ENCODE results near the gene FOXO1.

The FOXO1 gene

DNA sequence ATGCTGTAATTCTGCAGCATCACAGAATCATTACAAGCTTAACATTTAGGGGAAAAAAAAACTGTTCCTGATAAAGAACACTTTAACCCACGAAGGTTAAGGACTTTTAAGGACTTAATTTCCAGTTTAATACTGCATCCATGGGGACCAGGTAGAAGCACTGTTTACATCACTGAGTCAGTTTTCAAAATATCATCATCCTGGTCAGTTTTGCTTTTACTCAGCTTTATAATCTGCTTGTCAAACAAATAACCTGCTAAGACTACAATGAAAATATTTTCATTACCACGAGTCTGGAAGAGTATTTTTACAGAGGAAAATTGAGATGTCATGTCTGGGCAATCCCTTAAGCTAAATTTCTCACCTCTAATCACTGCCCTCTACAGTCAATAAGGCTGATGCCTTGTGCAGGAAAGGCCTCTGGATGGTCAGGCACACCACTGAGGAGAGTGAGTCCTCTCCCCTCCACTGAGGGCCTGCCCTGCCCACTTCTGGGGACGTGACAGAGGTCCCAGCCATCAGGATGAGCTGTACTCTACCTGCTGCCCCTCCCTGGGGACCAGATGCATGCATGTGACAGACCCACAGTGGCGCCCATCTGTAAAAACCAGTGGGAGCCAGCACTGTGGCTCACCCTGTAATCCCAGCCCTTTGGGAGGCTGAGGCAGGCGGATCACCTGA is 31.0 kb downstream of the FOXO1 start:
- no peak overlapping the region for H3K27ac ChIP-seq (ENCODE audit: low read length)
- H3K4me1 ChIP-seq (ENCODE audit: insufficient read depth, low read length): peaks cover 36% of the 10 kb centered on the region; the same call in 1 of the 2 replicates

GRCh38 chr13:40632915-40633314 is 33.5 kb downstream of the FOXO1 start:
- H3K9me3 ChIP-seq (ENCODE audit: insufficient read depth, low read depth, low read length): no peaks in the 10 kb centered on the region
- H3K4me3 ChIP-seq (ENCODE audit: low read length): no peak overlapping the region
- H3K27me3 ChIP-seq (ENCODE audit: insufficient read depth, low read length): no peaks in the 10 kb centered on the region
- H3K27ac ChIP-seq (ENCODE audit: low read length): no peak overlapping the region
- H3K4me1 ChIP-seq (ENCODE audit: insufficient read depth, low read length): peaks cover 21% of the 10 kb centered on the region; the same call in 1 of the 2 replicates
- H3K9ac ChIP-seq (ENCODE audit: low read depth, low read length): no peak overlapping the region
- no peaks in the 10 kb centered on the region for H3K36me3 ChIP-seq (ENCODE audit: insufficient read depth, low read depth, low read length)

More for the DNA sequence above, 31.0 kb downstream of the FOXO1 start:
- no peaks in the 10 kb centered on the region for H3K36me3 ChIP-seq (ENCODE audit: insufficient read depth, low read depth, low read length)
- H3K4me3 ChIP-seq (ENCODE audit: low read length): no peak overlapping the region
- H3K9ac ChIP-seq (ENCODE audit: low read depth, low read length): no peak overlapping the region
- H3K9me3 ChIP-seq (ENCODE audit: insufficient read depth, low read depth, low read length): no peaks in the 10 kb centered on the region
- no peaks in the 10 kb centered on the region for H3K27me3 ChIP-seq (ENCODE audit: insufficient read depth, low read length)

DNA sequence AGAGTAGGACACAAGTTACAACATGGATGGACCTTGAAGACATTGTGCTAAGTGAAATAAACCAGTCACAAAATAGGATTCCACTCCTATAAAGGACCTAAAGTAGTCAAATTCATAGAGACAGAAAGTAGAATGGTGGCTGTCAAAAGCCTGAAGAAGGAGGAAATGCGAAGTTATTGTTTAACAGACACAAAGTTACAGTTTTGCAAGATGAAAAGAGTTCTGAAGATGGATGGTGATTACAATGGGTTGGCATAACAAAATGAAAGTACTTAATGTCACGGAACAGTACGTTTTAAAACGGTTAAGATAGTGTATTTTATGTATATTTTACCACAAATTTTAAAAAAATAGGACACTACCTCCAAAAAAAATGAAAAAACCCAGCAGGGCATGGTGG is 34.8 kb downstream of the FOXO1 start:
- peaks cover 19% of the 10 kb centered on the region; the same call in 1 of the 2 replicates for H3K4me1 ChIP-seq (ENCODE audit: insufficient read depth, low read length)
- no peak overlapping the region for H3K9ac ChIP-seq (ENCODE audit: low read depth, low read length)
- no peak overlapping the region for H3K27ac ChIP-seq (ENCODE audit: low read length)
- peaks cover 4% of the 10 kb centered on the region; the same call in 1 of the 2 replicates for H3K36me3 ChIP-seq (ENCODE audit: insufficient read depth, low read depth, low read length)
- H3K9me3 ChIP-seq (ENCODE audit: insufficient read depth, low read depth, low read length): no peaks in the 10 kb centered on the region
- no peaks in the 10 kb centered on the region for H3K27me3 ChIP-seq (ENCODE audit: insufficient read depth, low read length)
- no peak overlapping the region for H3K4me3 ChIP-seq (ENCODE audit: low read length)

DNA sequence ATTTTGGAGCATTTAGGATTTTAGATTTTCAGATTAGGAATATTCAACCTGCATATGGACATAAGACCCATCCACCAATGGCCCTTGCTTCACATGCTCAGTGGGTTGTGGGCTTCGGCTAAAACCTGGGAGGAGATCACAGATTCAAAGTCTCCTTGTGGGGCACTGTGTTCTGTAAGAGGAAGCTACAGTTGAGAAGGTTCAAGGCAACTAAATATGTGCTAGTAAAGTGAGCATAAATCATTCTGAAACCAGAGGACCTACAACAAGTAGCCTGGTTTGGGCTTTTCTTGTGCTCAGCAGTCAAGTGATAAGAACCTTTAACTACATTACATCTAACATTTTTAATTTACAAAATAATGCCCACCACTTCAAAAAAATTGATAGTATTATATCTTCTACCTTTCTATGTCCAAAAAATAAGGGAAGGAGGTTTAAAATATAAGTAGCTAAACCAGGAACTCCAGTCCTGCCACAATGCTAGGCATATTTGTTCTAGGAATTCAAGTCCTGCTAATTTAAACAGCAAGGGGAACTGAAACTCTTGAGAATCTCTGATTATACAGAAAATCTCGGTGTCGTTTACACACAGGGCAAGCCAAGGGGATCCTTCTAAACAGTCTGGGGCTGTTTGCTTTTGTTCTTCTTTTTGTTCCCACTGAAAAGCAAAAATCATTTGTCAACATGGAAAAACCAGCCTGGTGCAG is 36.6 kb downstream of the FOXO1 start:
- Histone ChIP-seq H3K9ac (ENCODE audit: low read depth, low read length) (no peak overlapping the region), H3K36me3 (ENCODE audit: insufficient read depth, low read depth, low read length) (peaks cover 4% of the 10 kb centered on the region; the same call in 1 of the 2 replicates)

GRCh38 chr13:40626977-40627376 is 39.5 kb downstream of the FOXO1 start:
- Histone ChIP-seq H3K9ac (ENCODE audit: low read depth, low read length) (no peak overlapping the region), H3K27me3 (ENCODE audit: insufficient read depth, low read length) (no peaks in the 10 kb centered on the region), H3K36me3 (ENCODE audit: insufficient read depth, low read depth, low read length) (peaks cover 4% of the 10 kb centered on the region; the same call in 1 of the 2 replicates), H3K4me3 (ENCODE audit: low read length) (no peak overlapping the region), H3K27ac (ENCODE audit: low read length) (no peak overlapping the region), H3K4me1 (ENCODE audit: insufficient read depth, low read length) (peaks cover 47% of the 10 kb centered on the region), H3K9me3 (ENCODE audit: insufficient read depth, low read depth, low read length) (no peaks in the 10 kb centered on the region)

More for the DNA sequence above, 36.6 kb downstream of the FOXO1 start:
- no peaks in the 10 kb centered on the region for H3K27me3 ChIP-seq (ENCODE audit: insufficient read depth, low read length)
- no peak overlapping the region for H3K4me3 ChIP-seq (ENCODE audit: low read length)
- no peak overlapping the region for H3K27ac ChIP-seq (ENCODE audit: low read length)
- peaks cover 26% of the 10 kb centered on the region; the same call in 1 of the 2 replicates for H3K4me1 ChIP-seq (ENCODE audit: insufficient read depth, low read length)
- no peaks in the 10 kb centered on the region for H3K9me3 ChIP-seq (ENCODE audit: insufficient read depth, low read depth, low read length)

GRCh38 chr13:40626561-40626960 is 39.9 kb downstream of the FOXO1 start:
- peaks cover 46% of the 10 kb centered on the region for H3K4me1 ChIP-seq (ENCODE audit: insufficient read depth, low read length)
- H3K9me3 ChIP-seq (ENCODE audit: insufficient read depth, low read depth, low read length): no peaks in the 10 kb centered on the region
- no peaks in the 10 kb centered on the region for H3K27me3 ChIP-seq (ENCODE audit: insufficient read depth, low read length)
- no peak overlapping the region for H3K27ac ChIP-seq (ENCODE audit: low read length)
- H3K36me3 ChIP-seq (ENCODE audit: insufficient read depth, low read depth, low read length): peaks cover 4% of the 10 kb centered on the region; the same call in 1 of the 2 replicates
- H3K9ac ChIP-seq (ENCODE audit: low read depth, low read length): no peak overlapping the region
- no peak overlapping the region for H3K4me3 ChIP-seq (ENCODE audit: low read length)

- Histone ChIP-seq H3K9me3 (ENCODE audit: insufficient read depth, low read depth, low read length) (no peaks in the 10 kb centered on the region), H3K27ac (ENCODE audit: low read length) (no peak overlapping the region), H3K27me3 (ENCODE audit: insufficient read depth, low read length) (no peaks in the 10 kb centered on the region), H3K36me3 (ENCODE audit: insufficient read depth, low read depth, low read length) (peaks cover 4% of the 10 kb centered on the region; the same call in 1 of the 2 replicates), H3K9ac (ENCODE audit: low read depth, low read length) (no peak overlapping the region), H3K4me1 (ENCODE audit: insufficient read depth, low read length) (peaks cover 34% of the 10 kb centered on the region), H3K4me3 (ENCODE audit: low read length) (no peak overlapping the region)
These were observed 41.5 kb downstream of the FOXO1 start for GRCh38 chr13:40624986-40625385.

- no peak overlapping the region for H3K4me3 ChIP-seq (ENCODE audit: low read length)
- no peak overlapping the region for H3K9ac ChIP-seq (ENCODE audit: low read depth, low read length)
- H3K9me3 ChIP-seq (ENCODE audit: insufficient read depth, low read depth, low read length): no peaks in the 10 kb centered on the region
- H3K36me3 ChIP-seq (ENCODE audit: insufficient read depth, low read depth, low read length): peaks cover 4% of the 10 kb centered on the region; the same call in 1 of the 2 replicates
- H3K27me3 ChIP-seq (ENCODE audit: insufficient read depth, low read length): no peaks in the 10 kb centered on the region
- H3K4me1 ChIP-seq (ENCODE audit: insufficient read depth, low read length): peaks cover 30% of the 10 kb centered on the region
- no peak overlapping the region for H3K27ac ChIP-seq (ENCODE audit: low read length)
These were observed 42.1 kb downstream of the FOXO1 start for GRCh38 chr13:40624383-40624782.

GRCh38 chr13:40622761-40623160 is 43.7 kb downstream of the FOXO1 start:
- H3K4me3 ChIP-seq (ENCODE audit: low read length): no peak overlapping the region
- H3K4me1 ChIP-seq (ENCODE audit: insufficient read depth, low read length): peaks cover 30% of the 10 kb centered on the region
- H3K27me3 ChIP-seq (ENCODE audit: insufficient read depth, low read length): no peaks in the 10 kb centered on the region
- H3K9me3 ChIP-seq (ENCODE audit: insufficient read depth, low read depth, low read length): no peaks in the 10 kb centered on the region
- peaks cover 4% of the 10 kb centered on the region; the same call in 1 of the 2 replicates for H3K36me3 ChIP-seq (ENCODE audit: insufficient read depth, low read depth, low read length)
- H3K9ac ChIP-seq (ENCODE audit: low read depth, low read length): no peak overlapping the region
- H3K27ac ChIP-seq (ENCODE audit: low read length): no peak overlapping the region

DNA sequence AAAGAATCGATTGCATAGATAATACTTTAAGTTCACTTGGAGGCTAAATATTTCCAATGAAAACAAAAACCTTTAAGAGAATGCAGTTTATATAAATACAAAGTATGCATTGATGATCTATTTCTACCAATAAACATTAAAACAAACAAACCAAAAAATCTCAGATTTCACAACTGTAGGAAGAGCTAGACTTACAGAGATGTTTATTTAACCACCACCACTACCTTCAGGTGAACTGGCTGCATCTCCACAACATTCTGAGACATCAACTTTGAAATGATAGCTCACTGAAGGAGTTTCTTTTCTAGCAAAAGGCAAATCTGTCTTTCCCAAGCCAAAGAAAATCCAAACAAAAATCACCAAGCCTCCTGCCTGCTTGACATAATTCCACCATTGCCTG is 44.2 kb downstream of the FOXO1 start:
- no peak overlapping the region for H3K9ac ChIP-seq (ENCODE audit: low read depth, low read length)
- no peak overlapping the region for H3K27ac ChIP-seq (ENCODE audit: low read length)
- no peak overlapping the region for H3K4me3 ChIP-seq (ENCODE audit: low read length)
- H3K9me3 ChIP-seq (ENCODE audit: insufficient read depth, low read depth, low read length): no peaks in the 10 kb centered on the region
- no peaks in the 10 kb centered on the region for H3K27me3 ChIP-seq (ENCODE audit: insufficient read depth, low read length)
- peaks cover 30% of the 10 kb centered on the region for H3K4me1 ChIP-seq (ENCODE audit: insufficient read depth, low read length)
- peaks cover 2% of the 10 kb centered on the region; the same call in 1 of the 2 replicates for H3K36me3 ChIP-seq (ENCODE audit: insufficient read depth, low read depth, low read length)

DNA sequence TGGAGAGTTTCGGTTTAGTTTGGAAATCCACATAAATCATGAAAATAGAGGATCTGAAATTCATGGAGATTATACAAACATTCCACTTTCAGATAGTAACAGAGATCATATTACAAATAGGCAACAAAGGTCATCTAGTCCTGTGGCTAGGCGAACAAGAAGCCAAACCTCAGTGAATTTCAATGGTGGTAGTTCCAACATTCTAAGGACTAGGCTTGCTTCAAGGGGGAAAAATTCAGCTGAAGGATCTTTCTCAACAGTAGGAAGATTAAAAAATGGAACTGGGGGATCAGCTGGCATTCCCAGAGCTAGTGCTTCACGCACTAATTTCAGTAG is 47.0 kb downstream of the FOXO1 start:
- no peak overlapping the region for H3K27ac ChIP-seq (ENCODE audit: low read length)
- H3K27me3 ChIP-seq (ENCODE audit: insufficient read depth, low read length): no peaks in the 10 kb centered on the region
- H3K4me3 ChIP-seq (ENCODE audit: low read length): no peak overlapping the region
- no peak overlapping the region; the same call in 1 of the 2 replicates for H3K9ac ChIP-seq (ENCODE audit: low read depth, low read length)
- H3K36me3 ChIP-seq (ENCODE audit: insufficient read depth, low read depth, low read length): no peaks in the 10 kb centered on the region
- no peaks in the 10 kb centered on the region for H3K9me3 ChIP-seq (ENCODE audit: insufficient read depth, low read depth, low read length)
- peaks cover 29% of the 10 kb centered on the region for H3K4me1 ChIP-seq (ENCODE audit: insufficient read depth, low read length)

Measured in iPS-20b (cell line).